Measurements from ENCODE around the gene RBM42. TPM values are rescaled to one million over a fixed set of nuclear protein-coding genes. Genes with fewer than 3 reads are reported as not detected.
"Not testable (repeated sequence)": the region's sequence is repeated elsewhere in the genome, so short reads cannot be mapped to it uniquely, and the experiment has no call there.

The RBM42 gene
- total and polyA plus RNA-seq, 11 donors, result 47.4 to 89.2 (median 58.8) TPM

GRCh38 chr19:35587321-35587720 lies 41.5 kb upstream of the RBM42 start:
- WGBS, 4 donors, result 36 to 67% (median 48%) methylated on average over 1 of the region's 1 CpG
- peaks cover 0 to 36% (median 8%) of the 10 kb centered on the region in 9 donors for H3K27me3 ChIP-seq
- TF ChIP-seq, protein P1, sequence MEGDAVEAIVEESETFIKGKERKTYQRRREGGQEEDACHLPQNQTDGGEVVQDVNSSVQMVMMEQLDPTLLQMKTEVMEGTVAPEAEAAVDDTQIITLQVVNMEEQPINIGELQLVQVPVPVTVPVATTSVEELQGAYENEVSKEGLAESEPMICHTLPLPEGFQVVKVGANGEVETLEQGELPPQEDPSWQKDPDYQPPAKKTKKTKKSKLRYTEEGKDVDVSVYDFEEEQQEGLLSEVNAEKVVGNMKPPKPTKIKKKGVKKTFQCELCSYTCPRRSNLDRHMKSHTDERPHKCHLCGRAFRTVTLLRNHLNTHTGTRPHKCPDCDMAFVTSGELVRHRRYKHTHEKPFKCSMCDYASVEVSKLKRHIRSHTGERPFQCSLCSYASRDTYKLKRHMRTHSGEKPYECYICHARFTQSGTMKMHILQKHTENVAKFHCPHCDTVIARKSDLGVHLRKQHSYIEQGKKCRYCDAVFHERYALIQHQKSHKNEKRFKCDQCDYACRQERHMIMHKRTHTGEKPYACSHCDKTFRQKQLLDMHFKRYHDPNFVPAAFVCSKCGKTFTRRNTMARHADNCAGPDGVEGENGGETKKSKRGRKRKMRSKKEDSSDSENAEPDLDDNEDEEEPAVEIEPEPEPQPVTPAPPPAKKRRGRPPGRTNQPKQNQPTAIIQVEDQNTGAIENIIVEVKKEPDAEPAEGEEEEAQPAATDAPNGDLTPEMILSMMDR (IDR thresholded peaks at IDR 0.05), result no peak
- no peak for TF ChIP-seq POLR2A (IDR thresholded peaks at IDR 0.05)
- H3K9me3 ChIP-seq, result no peaks in the 10 kb centered on the region
- no peaks in the 10 kb centered on the region for H3K36me3 ChIP-seq
- intact Hi-C loops (cut with DNase I), result no loop called here
- DNase-seq, result no peak
- no peaks in the 10 kb centered on the region for H3K4me1 ChIP-seq
- ATAC-seq, result no peak
- no peak overlapping the region for H3K4me3 ChIP-seq
- no peak overlapping the region for H3K27ac ChIP-seq

- WGBS, 4 donors, result 81 to 91% (median 84%) methylated on average over 3 of the region's 3 CpGs
- intact Hi-C loops (cut with DNase I), result loop anchor here in 3 of 10 donors (5.0 to 10.0 kb wide), 3 partner anchors 79 to 239 kb away; partner anchors contain the start of genes DMKN (in 1 of the 3) and FFAR3 (in 1 of the 3)
- DNase-seq (no peak), ATAC-seq (no peak)
- H3K4me1 ChIP-seq, result no peaks in the 10 kb centered on the region
- TF ChIP-seq POLR2A (IDR thresholded peaks at IDR 0.05), result no peak
- TF ChIP-seq, protein P1 (IDR thresholded peaks at IDR 0.05), result no peak
- no peaks in the 10 kb centered on the region for H3K9me3 ChIP-seq
- no peak overlapping the region for H3K4me3 ChIP-seq
- H3K27me3 ChIP-seq, result peaks cover 0 to 29% (median 6%) of the 10 kb centered on the region in 9 donors
- H3K36me3 ChIP-seq, result no peaks in the 10 kb centered on the region
- H3K27ac ChIP-seq, result no peak overlapping the region
These were observed 38.0 kb upstream of the RBM42 start for GRCh38 chr19:35590875-35591274.

- TF ChIP-seq, protein P1 (IDR thresholded peaks at IDR 0.05), result peak in 11 of 12 donors; percentile 15 to 49 (median 36)
- TF ChIP-seq POLR2A (IDR thresholded peaks at IDR 0.05), result no peak
- no peak overlapping the region for H3K27ac ChIP-seq
- intact Hi-C loops (cut with DNase I), result loop anchor here in 3 of 10 donors (5.0 to 10.0 kb wide), 3 partner anchors 80 to 240 kb away; partner anchors contain the start of genes DMKN (in 1 of the 3) and FFAR3 (in 1 of the 3)
- DNase-seq, result no peak
- H3K4me1 ChIP-seq, result no peaks in the 10 kb centered on the region
- no peak for ATAC-seq
- H3K27me3 ChIP-seq, result peaks cover 0 to 26% (median 6%) of the 10 kb centered on the region in 9 donors
- H3K36me3 ChIP-seq, result no peaks in the 10 kb centered on the region
- no peaks in the 10 kb centered on the region for H3K9me3 ChIP-seq
- H3K4me3 ChIP-seq, result no peak overlapping the region
- WGBS, 4 donors, result 28 to 29% (median 28%) methylated on average over 8 of the region's 8 CpGs
These were observed 36.6 kb upstream of the RBM42 start for GRCh38 chr19:35592226-35592625.

DNA sequence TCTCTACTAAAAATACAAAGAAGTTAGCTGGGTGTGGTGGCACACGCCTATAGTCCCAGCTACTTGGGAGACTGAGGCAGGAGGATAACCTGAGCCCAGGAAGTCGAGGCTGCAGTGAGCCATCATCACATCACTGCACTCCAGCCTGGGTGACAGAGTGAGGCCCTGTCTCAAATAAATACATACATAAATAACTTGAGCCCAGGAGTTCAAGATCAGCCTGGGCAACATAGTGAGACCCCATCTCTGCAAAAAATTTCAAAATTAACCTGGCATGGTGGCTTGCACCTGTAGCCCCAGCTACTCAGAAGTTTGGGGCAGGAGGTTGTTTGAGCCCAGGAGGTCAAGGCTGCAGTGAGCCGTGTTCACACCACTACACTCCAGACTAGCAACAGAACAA lies 33.8 kb upstream of the RBM42 start:
- not testable (repeated sequence) for H3K4me3 ChIP-seq, H3K36me3 ChIP-seq, ATAC-seq, H3K4me1 ChIP-seq, H3K9me3 ChIP-seq, H3K27ac ChIP-seq, DNase-seq
- WGBS, 4 donors, result 69 to 86% (median 78%) methylated on average over 3 of the region's 3 CpGs
- peaks cover 0 to 26% (median 6%) of the 10 kb centered on the region in 9 donors for H3K27me3 ChIP-seq
- intact Hi-C loops (cut with DNase I), result loop anchor here in 1 of 10 donors (10.0 kb wide), 1 partner anchor 240 kb away; the partner anchor contains the start of gene FFAR3

- H3K27me3 ChIP-seq, result peaks cover 0 to 26% (median 6%) of the 10 kb centered on the region in 9 donors
- TF ChIP-seq, protein P1 (IDR thresholded peaks at IDR 0.05), result no peak
- TF ChIP-seq POLR2A (IDR thresholded peaks at IDR 0.05), result no peak
- no peak overlapping the region for H3K4me3 ChIP-seq
- 96 to 100% (median 99%) methylated on average over 1 of the region's 1 CpG for WGBS, 4 donors
- intact Hi-C loops (cut with DNase I), result loop anchor here in 1 of 10 donors (10.0 kb wide), 1 partner anchor 241 kb away; the partner anchor contains the start of gene FFAR3
- no peak overlapping the region for H3K27ac ChIP-seq
- DNase-seq (no peak), ATAC-seq (no peak)
- H3K4me1 ChIP-seq, result no peaks in the 10 kb centered on the region
- no peaks in the 10 kb centered on the region for H3K36me3 ChIP-seq
- no peaks in the 10 kb centered on the region for H3K9me3 ChIP-seq
These were observed 32.9 kb upstream of the RBM42 start for GRCh38 chr19:35595928-35596327.
